Diencephalon (tissue), 1 donor: ENCODE data around the gene ZNF142. TPM values are rescaled to one million over a fixed set of nuclear protein-coding genes. Genes with fewer than 3 reads are reported as not detected.

Source experiments
- small RNA-seq: library from RNA; depleted of rRNA; stranded (forward); fragments of <200 nt; gene quantifications from one replicate; pipeline ENCODE3, GENCODE V24; 2014
- total RNA-seq: library from RNA; depleted of rRNA; stranded (reverse); fragments of >200 nt; gene quantifications from one replicate; pipeline ENCODE4 v1.2.3, GENCODE V29; 2014

Gene ZNF142
- 15.5 TPM for total RNA-seq

GRCh38 chr2:218659258-218659987 is at the start of gene ZNF142, which contains the start of gene BCS1L:
TSS of gene ZNF142 (minus strand) at chr2:218659623. CDS start at chr2:218656429, 3,194 bp downstream.
TSS of gene BCS1L (plus strand) at chr2:218659683. CDS start at chr2:218660988, 1,305 bp downstream.

GRCh38 chr2:218671654-218672566 is 12.5 kb upstream of the ZNF142 start, which contains the start of the genes RNF25 and STK36:
TSS of gene RNF25 (minus strand) at chr2:218672002. CDS start at chr2:218671970, 32 bp downstream.
TSS of gene STK36 (plus strand) at chr2:218672086. CDS start at chr2:218672830, 744 bp downstream.

GRCh38 chr2:218607436-218608115 is 51.8 kb downstream of the ZNF142 start, which contains the start of gene PLCD4:
TSS of gene PLCD4 (plus strand) at chr2:218607899. CDS start at chr2:218615740, 7,841 bp downstream.

Small RNA genes within 50 kb of the gene (small RNA-seq; reads per million reads assigned to genes)
- gene RNU6-136P = not detected

Other genes starting within 250 kb of the ZNF142 start
- not detected for gene VIL1, start 240.5 kb downstream of the ZNF142 start, total RNA-seq
- gene USP37, start 91.3 kb downstream of the ZNF142 start, total RNA-seq = 31.6 TPM
- 39.4 TPM for gene CNOT9, start 90.8 kb downstream of the ZNF142 start, total RNA-seq
- gene PLCD4, start 51.7 kb downstream of the ZNF142 start, total RNA-seq = 1.4 TPM
- gene BCS1L, start 60 bp upstream of the ZNF142 start, total RNA-seq = 26.5 TPM
- gene RNF25, start 12.4 kb upstream of the ZNF142 start, total RNA-seq = 27.9 TPM
- gene STK36, start 12.5 kb upstream of the ZNF142 start, total RNA-seq = 34.1 TPM
- gene TTLL4, start 51.2 kb upstream of the ZNF142 start, total RNA-seq = 17.5 TPM
- 5.8 TPM for gene CYP27A1, start 122.5 kb upstream of the ZNF142 start, total RNA-seq
- not detected for gene PRKAG3, start 172.2 kb upstream of the ZNF142 start, total RNA-seq
- 0.23 TPM for gene WNT6, start 200.2 kb upstream of the ZNF142 start, total RNA-seq
- gene WNT10A, start 221.2 kb upstream of the ZNF142 start, total RNA-seq = 0.46 TPM